Chondrocyte (in vitro differentiated cells): ENCODE data around the gene FUT2. TPM values are rescaled to one million over a fixed set of nuclear protein-coding genes. Genes with fewer than 3 reads are reported as not detected.

Source experiments
- DNase-seq: peaks from one replicate; pipeline ENCODE4 v3.0.0; 2021; ENCODE audit warnings: mixed read lengths, low spot score
- H3K27ac Mint-ChIP-seq: one replicate; pipeline ENCODE4 v1.8.0; 2021; ENCODE audit warnings: mild to moderate bottlenecking, moderate library complexity, mixed read lengths; ENCODE audit not compliant: unreplicated experiment
- H3K27me3 Mint-ChIP-seq: 2 replicates; pipeline ENCODE4 v1.8.0; 2021; ENCODE audit warnings: low read depth, mixed read lengths
- H3K36me3 Mint-ChIP-seq: 2 replicates; pipeline ENCODE4 v1.8.0; 2021; ENCODE audit warnings: low read depth, mixed read lengths
- H3K4me1 Mint-ChIP-seq: 2 replicates; pipeline ENCODE4 v1.8.0; 2021; ENCODE audit warnings: low read depth, mild to moderate bottlenecking, mixed read lengths
- H3K4me3 Mint-ChIP-seq: one replicate; pipeline ENCODE4 v1.8.0; 2021; ENCODE audit warnings: mild to moderate bottlenecking, moderate library complexity, mixed read lengths; ENCODE audit not compliant: unreplicated experiment
- H3K9me3 Mint-ChIP-seq: 2 replicates; pipeline ENCODE4 v1.8.0; 2021; ENCODE audit warnings: low read depth, mixed read lengths
- CTCF ChIP-seq: fragments of 200-600 bp; sonication (generic); IDR thresholded peaks from 2 replicates; pipeline ENCODE4 v1.5.0; 2021; ENCODE audit warnings: antibody characterized with exemption, mild to moderate bottlenecking, moderate library complexity
- total RNA-seq: library from RNA; stranded (reverse); gene quantifications from 3 replicates; pipeline ENCODE4 v1.2.1, GENCODE V29; 2021

The FUT2 gene
- total RNA-seq, 1 donor from 2014 or later, result not detected

- Mint-ChIP-seq H3K36me3 (peaks cover 2% of the 10 kb centered on the region), H3K9me3 (no peaks in the 10 kb centered on the region), H3K27me3 (no peaks in the 10 kb centered on the region), H3K4me1 (peaks cover 9% of the 10 kb centered on the region), H3K27ac (peak overlapping the region; percentile 8), H3K4me3 (peak overlapping the region; percentile 69)
- peak; percentile 48 for TF ChIP-seq CTCF
- DNase-seq, result no peak
Measured at GRCh38 chr19:48735031-48735615, 39.4 kb downstream of the FUT2 start.

- peaks cover 9% of the 10 kb centered on the region for H3K4me1 Mint-ChIP-seq
- no peak for DNase-seq
- no peak for TF ChIP-seq CTCF
- H3K27ac Mint-ChIP-seq, result no peak overlapping the region
- no peak overlapping the region for H3K4me3 Mint-ChIP-seq
- no peaks in the 10 kb centered on the region for H3K27me3 Mint-ChIP-seq
- peaks cover 2% of the 10 kb centered on the region for H3K36me3 Mint-ChIP-seq
- H3K9me3 Mint-ChIP-seq, result no peaks in the 10 kb centered on the region
Measured at GRCh38 chr19:48737360-48737998, 41.7 kb downstream of the FUT2 start.

GRCh38 chr19:48738557-48739403 is 43.0 kb downstream of the FUT2 start:
- no peak for DNase-seq
- H3K27ac Mint-ChIP-seq, result peak overlapping the region; percentile 82
- H3K27me3 Mint-ChIP-seq, result no peaks in the 10 kb centered on the region
- no peaks in the 10 kb centered on the region for H3K9me3 Mint-ChIP-seq
- H3K4me3 Mint-ChIP-seq, result peak overlapping the region; percentile 68
- TF ChIP-seq CTCF, result peak; percentile 68
- H3K4me1 Mint-ChIP-seq, result peaks cover 9% of the 10 kb centered on the region
- peaks cover 2% of the 10 kb centered on the region for H3K36me3 Mint-ChIP-seq

GRCh38 chr19:48739404-48740163 is 43.8 kb downstream of the FUT2 start:
- peak overlapping the region; percentile 28 for H3K4me3 Mint-ChIP-seq
- no peaks in the 10 kb centered on the region for H3K27me3 Mint-ChIP-seq
- H3K36me3 Mint-ChIP-seq, result peaks cover 2% of the 10 kb centered on the region
- DNase-seq, result no peak
- no peaks in the 10 kb centered on the region for H3K9me3 Mint-ChIP-seq
- peaks cover 9% of the 10 kb centered on the region for H3K4me1 Mint-ChIP-seq
- no peak for TF ChIP-seq CTCF
- no peak overlapping the region for H3K27ac Mint-ChIP-seq
